Stimulated activated CD4-positive, alpha-beta T cell treated with anti-CD3 and anti-CD28 coated beads, Interleukin-12 subunit alpha, Interleukin-12 subunit beta, amount 100 ng/mL, for 24 hours (primary cell): ENCODE data around the gene PTPRR.

Experiments used
- DNase-seq, 2 experiments: peaks; one replicate each; pipeline ENCODE4 v3.0.0-alpha.2; 2020; ENCODE audit warnings: low read depth in 2 of 2

PTPRR gene

GRCh38 chr12:70645494-70646317 is 274.8 kb downstream of the PTPRR start:
- no peak for DNase-seq

- DNase-seq: no peak
These were observed 275.7 kb downstream of the PTPRR start for GRCh38 chr12:70644861-70645260.

GRCh38 chr12:70643939-70644338 is 276.6 kb downstream of the PTPRR start:
- no peak for DNase-seq

GRCh38 chr12:70641691-70642090 is 278.8 kb downstream of the PTPRR start:
- no peak for DNase-seq

GRCh38 chr12:70640901-70641300 is 279.6 kb downstream of the PTPRR start:
- DNase-seq: no peak

- DNase-seq: no peak
These were observed 281.0 kb downstream of the PTPRR start for GRCh38 chr12:70639535-70639934.

GRCh38 chr12:70638639-70639360 is 281.7 kb downstream of the PTPRR start:
- no peak for DNase-seq

GRCh38 chr12:70637303-70638085 is 283.0 kb downstream of the PTPRR start, which contains the start of gene PTPRB:
Gene PTPRB, minus strand, starts transcription at chr12:70637429. Its CDS starts 34 bp downstream, at chr12:70637395.
- DNase-seq: no peak

GRCh38 chr12:70635755-70636154 is 284.8 kb downstream of the PTPRR start:
- no peak for DNase-seq

GRCh38 chr12:70628701-70629480 is 291.6 kb downstream of the PTPRR start:
- no peak for DNase-seq

GRCh38 chr12:70627677-70628076 is 292.9 kb downstream of the PTPRR start:
- no peak for DNase-seq

- no peak for DNase-seq
These were observed 294.4 kb downstream of the PTPRR start for GRCh38 chr12:70626180-70626579.

- no peak for DNase-seq
These were observed 300.9 kb downstream of the PTPRR start for GRCh38 chr12:70619471-70620152.

GRCh38 chr12:70618371-70618770 is 302.2 kb downstream of the PTPRR start:
- no peak for DNase-seq

GRCh38 chr12:70617450-70617849 is 303.1 kb downstream of the PTPRR start:
- DNase-seq: no peak

GRCh38 chr12:70615174-70615866 is 305.2 kb downstream of the PTPRR start:
- DNase-seq: no peak

- DNase-seq: no peak
These were observed 310.6 kb downstream of the PTPRR start for GRCh38 chr12:70609739-70610491.

GRCh38 chr12:70609203-70609602 is 311.3 kb downstream of the PTPRR start:
- DNase-seq: no peak

GRCh38 chr12:70608184-70608583 is 312.4 kb downstream of the PTPRR start:
- no peak for DNase-seq
